Uterus (tissue), 2 donors: ENCODE results near the gene PLB1.

Experiments
- CTCF ChIP-seq, 4 experiments: fragments of 200-600 bp in 2 of 4; fragments of 450-650 bp in 2 of 4; sonication (generic) in 2 of 4; IDR thresholded peaks; one replicate each; pipeline ENCODE4 v1.5.1; 2016 to 2019; ENCODE audit warnings: antibody characterized with exemption in 4 of 4, mild to moderate bottlenecking in 2 of 4, moderate library complexity in 1 of 4
- POLR2A ChIP-seq, 2 donors: fragments of 450-650 bp; IDR thresholded peaks; one replicate each; pipeline ENCODE4 v1.6.1; 2016; ENCODE audit warnings: antibody characterized with exemption in 2 of 2, mild to moderate bottlenecking in 1 of 2, moderate library complexity in 1 of 2

- TF ChIP-seq CTCF (IDR thresholded peaks at IDR 0.05) (peak in 3 of 4 experiments; percentile 24 to 49 (median 40)), POLR2A (IDR thresholded peaks at IDR 0.05) (peak in 1 of 2 donors; percentile 49)
Measured at GRCh38 chr2:28606986-28607441, 111.2 kb downstream of the PLB1 start.
